Measurements from ENCODE around the gene PATL1.
A peak's percentile ranks its signal among the peaks of the same experiment; 100 is the strongest.
"Not testable (repeated sequence)": the region's sequence is repeated elsewhere in the genome, so short reads cannot be mapped to it uniquely, and the experiment has no call there.

The PATL1 gene

GRCh38 chr11:59703515-59703914, 34.7 kb upstream of the PATL1 start:
- H3K36me3 ChIP-seq (ENCODE audit: control insufficient read depth in 2 of 2, insufficient read depth in 1 of 2, low read length in 2 of 2); H3K4me3 ChIP-seq (ENCODE audit: low read depth, low read length); POLR2A ChIA-PET; H3K4me1 ChIP-seq (ENCODE audit: control insufficient read depth, insufficient read depth, low read length); H3K27ac ChIP-seq (ENCODE audit: extremely low read depth, low read depth, low read length); H3K9me3 ChIP-seq (ENCODE audit: control insufficient read depth, insufficient read depth, low read depth, low read length); CTCF ChIA-PET: not testable (repeated sequence)
- TF ChIP-seq ZNF664 (tag by site-specific recombination; IDR thresholded peaks at IDR 0.05) (0 out of 2 replicates have a peak, but pooled peaks have one; percentile 37), ZNF404 (tag by site-specific recombination; IDR thresholded peaks at IDR 0.05) (0 out of 2 replicates have a peak, but pooled peaks have one; percentile 48), RBAK (tag by site-specific recombination; IDR thresholded peaks at IDR 0.05) (0 out of 2 replicates have a peak, but pooled peaks have one; percentile 44), ZNF394 (tag by site-specific recombination; IDR thresholded peaks at IDR 0.05; ENCODE audit: borderline replicate concordance) (peak; percentile 94), ZNF529 (tag by site-specific recombination; IDR thresholded peaks at IDR 0.05; ENCODE audit: insufficient replicate concordance) (peak; percentile 56), ZNF510 (tag by site-specific recombination; IDR thresholded peaks at IDR 0.05; ENCODE audit: insufficient replicate concordance) (peak; percentile 58), ZNF433 (tag by site-specific recombination; IDR thresholded peaks at IDR 0.05; ENCODE audit: low read depth) (peak; percentile 56; the same call in 1 of the 2 replicates), ZNF555 (tag by site-specific recombination; conservative IDR thresholded peaks at IDR 0.05) (peak; percentile 95), ZXDB (tag by site-specific recombination; IDR thresholded peaks at IDR 0.05) (peak; percentile 87), ZNF292 (tag by site-specific recombination; IDR thresholded peaks at IDR 0.05; ENCODE audit: borderline replicate concordance, low read depth) (peak; percentile 78; the same call in 1 of the 2 replicates), ZNF266 (tag by site-specific recombination; IDR thresholded peaks at IDR 0.05; ENCODE audit: low read depth) (0 out of 2 replicates have a peak, but pooled peaks have one; percentile 41), ZNF558 (tag by site-specific recombination; IDR thresholded peaks at IDR 0.05) (peak; percentile 59), ZBTB21 (tag by site-specific recombination; IDR thresholded peaks at IDR 0.05) (peak; percentile 51; the same call in 1 of the 2 replicates), ZNF654 (tag by site-specific recombination; IDR thresholded peaks at IDR 0.05; ENCODE audit: low read depth) (peak; percentile 38), ZBTB8A (tag by site-specific recombination; IDR thresholded peaks at IDR 0.05) (peak; percentile 80), ZNF202 (tag by site-specific recombination; IDR thresholded peaks at IDR 0.05; ENCODE audit: borderline replicate concordance) (peak; percentile 87; the same call in 1 of the 2 replicates), ZNF140 (tag by site-specific recombination; IDR thresholded peaks at IDR 0.05) (peak; percentile 92), ZNF623 (tag by site-specific recombination; IDR thresholded peaks at IDR 0.05) (peak; percentile 76), ZFP37 (tag by site-specific recombination; IDR thresholded peaks at IDR 0.05) (0 out of 2 replicates have a peak, but pooled peaks have one; percentile 76), ZNF518A (tag by site-specific recombination; conservative IDR thresholded peaks at IDR 0.05; ENCODE audit: low read depth) (peak; percentile 88)
- TF ChIP-seq, protein P1, sequence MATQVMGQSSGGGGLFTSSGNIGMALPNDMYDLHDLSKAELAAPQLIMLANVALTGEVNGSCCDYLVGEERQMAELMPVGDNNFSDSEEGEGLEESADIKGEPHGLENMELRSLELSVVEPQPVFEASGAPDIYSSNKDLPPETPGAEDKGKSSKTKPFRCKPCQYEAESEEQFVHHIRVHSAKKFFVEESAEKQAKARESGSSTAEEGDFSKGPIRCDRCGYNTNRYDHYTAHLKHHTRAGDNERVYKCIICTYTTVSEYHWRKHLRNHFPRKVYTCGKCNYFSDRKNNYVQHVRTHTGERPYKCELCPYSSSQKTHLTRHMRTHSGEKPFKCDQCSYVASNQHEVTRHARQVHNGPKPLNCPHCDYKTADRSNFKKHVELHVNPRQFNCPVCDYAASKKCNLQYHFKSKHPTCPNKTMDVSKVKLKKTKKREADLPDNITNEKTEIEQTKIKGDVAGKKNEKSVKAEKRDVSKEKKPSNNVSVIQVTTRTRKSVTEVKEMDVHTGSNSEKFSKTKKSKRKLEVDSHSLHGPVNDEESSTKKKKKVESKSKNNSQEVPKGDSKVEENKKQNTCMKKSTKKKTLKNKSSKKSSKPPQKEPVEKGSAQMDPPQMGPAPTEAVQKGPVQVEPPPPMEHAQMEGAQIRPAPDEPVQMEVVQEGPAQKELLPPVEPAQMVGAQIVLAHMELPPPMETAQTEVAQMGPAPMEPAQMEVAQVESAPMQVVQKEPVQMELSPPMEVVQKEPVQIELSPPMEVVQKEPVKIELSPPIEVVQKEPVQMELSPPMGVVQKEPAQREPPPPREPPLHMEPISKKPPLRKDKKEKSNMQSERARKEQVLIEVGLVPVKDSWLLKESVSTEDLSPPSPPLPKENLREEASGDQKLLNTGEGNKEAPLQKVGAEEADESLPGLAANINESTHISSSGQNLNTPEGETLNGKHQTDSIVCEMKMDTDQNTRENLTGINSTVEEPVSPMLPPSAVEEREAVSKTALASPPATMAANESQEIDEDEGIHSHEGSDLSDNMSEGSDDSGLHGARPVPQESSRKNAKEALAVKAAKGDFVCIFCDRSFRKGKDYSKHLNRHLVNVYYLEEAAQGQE (tag by site-specific recombination; IDR thresholded peaks at IDR 0.05), result peak; percentile 74
- TF ChIP-seq, protein P2, sequence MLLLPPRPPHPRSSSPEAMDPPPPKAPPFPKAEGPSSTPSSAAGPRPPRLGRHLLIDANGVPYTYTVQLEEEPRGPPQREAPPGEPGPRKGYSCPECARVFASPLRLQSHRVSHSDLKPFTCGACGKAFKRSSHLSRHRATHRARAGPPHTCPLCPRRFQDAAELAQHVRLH (tag by site-specific recombination; IDR thresholded peaks at IDR 0.05), result 0 out of 2 replicates have a peak, but pooled peaks have one; percentile 41
- TF ChIP-seq, protein P3, sequence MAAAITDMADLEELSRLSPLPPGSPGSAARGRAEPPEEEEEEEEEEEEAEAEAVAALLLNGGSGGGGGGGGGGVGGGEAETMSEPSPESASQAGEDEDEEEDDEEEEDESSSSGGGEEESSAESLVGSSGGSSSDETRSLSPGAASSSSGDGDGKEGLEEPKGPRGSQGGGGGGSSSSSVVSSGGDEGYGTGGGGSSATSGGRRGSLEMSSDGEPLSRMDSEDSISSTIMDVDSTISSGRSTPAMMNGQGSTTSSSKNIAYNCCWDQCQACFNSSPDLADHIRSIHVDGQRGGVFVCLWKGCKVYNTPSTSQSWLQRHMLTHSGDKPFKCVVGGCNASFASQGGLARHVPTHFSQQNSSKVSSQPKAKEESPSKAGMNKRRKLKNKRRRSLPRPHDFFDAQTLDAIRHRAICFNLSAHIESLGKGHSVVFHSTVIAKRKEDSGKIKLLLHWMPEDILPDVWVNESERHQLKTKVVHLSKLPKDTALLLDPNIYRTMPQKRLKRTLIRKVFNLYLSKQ (tag by site-specific recombination; IDR thresholded peaks at IDR 0.05; ENCODE audit: borderline replicate concordance), result peak; percentile 81; the same call in 1 of the 2 replicates
- TF ChIP-seq, protein P4, sequence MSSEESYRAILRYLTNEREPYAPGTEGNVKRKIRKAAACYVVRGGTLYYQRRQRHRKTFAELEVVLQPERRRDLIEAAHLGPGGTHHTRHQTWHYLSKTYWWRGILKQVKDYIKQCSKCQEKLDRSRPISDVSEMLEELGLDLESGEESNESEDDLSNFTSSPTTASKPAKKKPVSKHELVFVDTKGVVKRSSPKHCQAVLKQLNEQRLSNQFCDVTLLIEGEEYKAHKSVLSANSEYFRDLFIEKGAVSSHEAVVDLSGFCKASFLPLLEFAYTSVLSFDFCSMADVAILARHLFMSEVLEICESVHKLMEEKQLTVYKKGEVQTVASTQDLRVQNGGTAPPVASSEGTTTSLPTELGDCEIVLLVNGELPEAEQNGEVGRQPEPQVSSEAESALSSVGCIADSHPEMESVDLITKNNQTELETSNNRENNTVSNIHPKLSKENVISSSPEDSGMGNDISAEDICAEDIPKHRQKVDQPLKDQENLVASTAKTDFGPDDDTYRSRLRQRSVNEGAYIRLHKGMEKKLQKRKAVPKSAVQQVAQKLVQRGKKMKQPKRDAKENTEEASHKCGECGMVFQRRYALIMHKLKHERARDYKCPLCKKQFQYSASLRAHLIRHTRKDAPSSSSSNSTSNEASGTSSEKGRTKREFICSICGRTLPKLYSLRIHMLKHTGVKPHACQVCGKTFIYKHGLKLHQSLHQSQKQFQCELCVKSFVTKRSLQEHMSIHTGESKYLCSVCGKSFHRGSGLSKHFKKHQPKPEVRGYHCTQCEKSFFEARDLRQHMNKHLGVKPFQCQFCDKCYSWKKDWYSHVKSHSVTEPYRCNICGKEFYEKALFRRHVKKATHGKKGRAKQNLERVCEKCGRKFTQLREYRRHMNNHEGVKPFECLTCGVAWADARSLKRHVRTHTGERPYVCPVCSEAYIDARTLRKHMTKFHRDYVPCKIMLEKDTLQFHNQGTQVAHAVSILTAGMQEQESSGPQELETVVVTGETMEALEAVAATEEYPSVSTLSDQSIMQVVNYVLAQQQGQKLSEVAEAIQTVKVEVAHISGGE (tag by site-specific recombination; conservative IDR thresholded peaks at IDR 0.05; ENCODE audit: low read depth), result peak; percentile 84

Measured in HEK293 (cell line).